Osteocyte (in vitro differentiated cells): ENCODE measurements around the gene FAM131C. TPM values are rescaled to one million over a fixed set of nuclear protein-coding genes. Genes with fewer than 3 reads are reported as not detected.
"Not testable (repeated sequence)": the region's sequence is repeated elsewhere in the genome, so short reads cannot be mapped to it uniquely, and the experiment has no call there.

Experiments
- DNase-seq: peaks from one replicate; pipeline ENCODE4 v3.0.0; 2021; ENCODE audit warnings: mixed read lengths; ENCODE audit not compliant: unreplicated experiment; ENCODE audit errors: extremely low spot score
- H3K27ac Mint-ChIP-seq: one replicate; pipeline ENCODE4 v1.8.0; 2021; ENCODE audit warnings: mild to moderate bottlenecking, mixed read lengths; ENCODE audit not compliant: unreplicated experiment
- H3K27me3 Mint-ChIP-seq: one replicate; pipeline ENCODE4 v1.8.0; 2021; ENCODE audit warnings: mixed read lengths; ENCODE audit not compliant: unreplicated experiment
- H3K36me3 Mint-ChIP-seq: one replicate; pipeline ENCODE4 v1.8.0; 2021; ENCODE audit warnings: mixed read lengths; ENCODE audit not compliant: unreplicated experiment
- H3K4me1 Mint-ChIP-seq: one replicate; pipeline ENCODE4 v1.8.0; 2021; ENCODE audit warnings: mixed read lengths; ENCODE audit not compliant: unreplicated experiment
- H3K4me3 Mint-ChIP-seq: one replicate; pipeline ENCODE4 v1.8.0; 2021; ENCODE audit warnings: mild to moderate bottlenecking, moderate library complexity, mixed read lengths; ENCODE audit not compliant: unreplicated experiment
- H3K9me3 Mint-ChIP-seq: one replicate; pipeline ENCODE4 v1.8.0; 2021; ENCODE audit warnings: mixed read lengths; ENCODE audit not compliant: unreplicated experiment
- CTCF ChIP-seq: fragments of 200-600 bp; sonication (generic); IDR thresholded peaks from 2 replicates; pipeline ENCODE4 v1.5.0; 2021; ENCODE audit warnings: antibody characterized with exemption, mild to moderate bottlenecking, moderate library complexity
- total RNA-seq: library from RNA; stranded (reverse); gene quantifications from 2 replicates; pipeline ENCODE4 v1.2.1, GENCODE V29; 2021

Gene FAM131C
- total RNA-seq, 1 donor from 2014 or later: 0.73 TPM

GRCh38 chr1:16064536-16065268 is 8.7 kb downstream of the FAM131C start:
- no peaks in the 10 kb centered on the region for H3K9me3 Mint-ChIP-seq
- H3K4me3 Mint-ChIP-seq: no peak overlapping the region
- DNase-seq: no peak
- TF ChIP-seq CTCF: no peak
- H3K4me1 Mint-ChIP-seq: peaks cover 11% of the 10 kb centered on the region
- H3K36me3 Mint-ChIP-seq: no peaks in the 10 kb centered on the region
- peaks cover 12% of the 10 kb centered on the region for H3K27me3 Mint-ChIP-seq
- H3K27ac Mint-ChIP-seq: no peak overlapping the region

- no peak for DNase-seq
- Mint-ChIP-seq H3K36me3 (no peaks in the 10 kb centered on the region), H3K27ac (no peak overlapping the region), H3K4me3 (no peak overlapping the region), H3K27me3 (peaks cover 12% of the 10 kb centered on the region), H3K9me3 (no peaks in the 10 kb centered on the region), H3K4me1 (peaks cover 11% of the 10 kb centered on the region)
- TF ChIP-seq CTCF: no peak
Measured at GRCh38 chr1:16063921-16064320, 9.5 kb downstream of the FAM131C start.

GRCh38 chr1:16063226-16063829 is 10.1 kb downstream of the FAM131C start:
- DNase-seq: no peak
- Mint-ChIP-seq H3K4me1 (peaks cover 11% of the 10 kb centered on the region), H3K27ac (no peak overlapping the region), H3K36me3 (no peaks in the 10 kb centered on the region), H3K9me3 (no peaks in the 10 kb centered on the region), H3K27me3 (peaks cover 12% of the 10 kb centered on the region), H3K4me3 (no peak overlapping the region)
- no peak for TF ChIP-seq CTCF

GRCh38 chr1:16062687-16063075 is 10.8 kb downstream of the FAM131C start:
- not testable (repeated sequence) for H3K27ac Mint-ChIP-seq
- H3K27me3 Mint-ChIP-seq: peaks cover 12% of the 10 kb centered on the region

GRCh38 chr1:16061989-16062686 is 11.3 kb downstream of the FAM131C start:
- DNase-seq, H3K4me3 Mint-ChIP-seq: not testable (repeated sequence)

More at GRCh38 chr1:16062687-16063075, 10.8 kb downstream of the FAM131C start:
- not testable (repeated sequence) for DNase-seq, H3K9me3 Mint-ChIP-seq, H3K36me3 Mint-ChIP-seq, H3K4me3 Mint-ChIP-seq
- H3K4me1 Mint-ChIP-seq: peaks cover 11% of the 10 kb centered on the region

GRCh38 chr1:16061266-16061665 is 12.2 kb downstream of the FAM131C start:
- Mint-ChIP-seq H3K27ac (no peak overlapping the region), H3K4me1 (peaks cover 11% of the 10 kb centered on the region)
- DNase-seq: no peak

More at GRCh38 chr1:16061989-16062686, 11.3 kb downstream of the FAM131C start:
- H3K36me3 Mint-ChIP-seq, H3K9me3 Mint-ChIP-seq, H3K27ac Mint-ChIP-seq: not testable (repeated sequence)
- Mint-ChIP-seq H3K27me3 (peaks cover 12% of the 10 kb centered on the region), H3K4me1 (peaks cover 11% of the 10 kb centered on the region)

GRCh38 chr1:16058394-16059120 is 14.9 kb downstream of the FAM131C start:
- H3K27me3 Mint-ChIP-seq, H3K27ac Mint-ChIP-seq, H3K36me3 Mint-ChIP-seq, DNase-seq, H3K4me1 Mint-ChIP-seq, H3K4me3 Mint-ChIP-seq, H3K9me3 Mint-ChIP-seq: not testable (repeated sequence)

More at GRCh38 chr1:16061266-16061665, 12.2 kb downstream of the FAM131C start:
- TF ChIP-seq CTCF: no peak
- Mint-ChIP-seq H3K36me3 (no peaks in the 10 kb centered on the region), H3K27me3 (peaks cover 12% of the 10 kb centered on the region), H3K4me3 (no peak overlapping the region), H3K9me3 (no peaks in the 10 kb centered on the region)
